ENCODE results near the gene MCTP2. TPM values are rescaled to one million over a fixed set of nuclear protein-coding genes. Genes with fewer than 3 reads are reported as not detected.

The MCTP2 gene
- total and polyA plus RNA-seq, 2 of the 8 experiments (the other 6 are each of a cell fraction or from before 2014, with no cell fraction given), result 3.4 to 4.5 TPM

DNA sequence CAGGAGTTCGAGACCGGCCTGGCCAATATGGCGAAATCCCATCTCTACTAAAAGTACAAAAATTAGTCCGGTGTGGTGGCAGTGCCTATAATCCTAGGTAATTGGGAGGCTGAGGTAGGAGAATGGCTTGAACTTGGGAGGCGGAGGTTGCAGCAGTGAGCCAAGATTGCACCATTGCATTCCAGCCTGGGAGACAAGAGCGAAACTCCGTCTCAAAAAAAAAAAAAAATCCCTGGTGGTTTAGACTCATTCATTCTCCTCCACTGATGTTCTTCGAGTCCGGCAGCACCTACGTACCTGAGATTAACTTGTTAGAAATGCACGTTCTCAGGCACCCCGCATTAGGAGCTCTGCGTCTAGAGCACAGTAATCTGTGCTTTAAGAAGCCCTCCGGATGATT is 3.7 kb downstream of the MCTP2 start:
- CTCF ChIA-PET (ENCODE audit: partially characterized antibody), result no interaction called here
- TF ChIP-seq KDM1A (IDR thresholded peaks at IDR 0.05; ENCODE audit: borderline replicate concordance, low read length), result no peak
- TF ChIP-seq CHD1 (IDR thresholded peaks at IDR 0.05; ENCODE audit: low read depth, low read length), result no peak
- TF ChIP-seq, protein P1, sequence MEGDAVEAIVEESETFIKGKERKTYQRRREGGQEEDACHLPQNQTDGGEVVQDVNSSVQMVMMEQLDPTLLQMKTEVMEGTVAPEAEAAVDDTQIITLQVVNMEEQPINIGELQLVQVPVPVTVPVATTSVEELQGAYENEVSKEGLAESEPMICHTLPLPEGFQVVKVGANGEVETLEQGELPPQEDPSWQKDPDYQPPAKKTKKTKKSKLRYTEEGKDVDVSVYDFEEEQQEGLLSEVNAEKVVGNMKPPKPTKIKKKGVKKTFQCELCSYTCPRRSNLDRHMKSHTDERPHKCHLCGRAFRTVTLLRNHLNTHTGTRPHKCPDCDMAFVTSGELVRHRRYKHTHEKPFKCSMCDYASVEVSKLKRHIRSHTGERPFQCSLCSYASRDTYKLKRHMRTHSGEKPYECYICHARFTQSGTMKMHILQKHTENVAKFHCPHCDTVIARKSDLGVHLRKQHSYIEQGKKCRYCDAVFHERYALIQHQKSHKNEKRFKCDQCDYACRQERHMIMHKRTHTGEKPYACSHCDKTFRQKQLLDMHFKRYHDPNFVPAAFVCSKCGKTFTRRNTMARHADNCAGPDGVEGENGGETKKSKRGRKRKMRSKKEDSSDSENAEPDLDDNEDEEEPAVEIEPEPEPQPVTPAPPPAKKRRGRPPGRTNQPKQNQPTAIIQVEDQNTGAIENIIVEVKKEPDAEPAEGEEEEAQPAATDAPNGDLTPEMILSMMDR (IDR thresholded peaks at IDR 0.05; ENCODE audit: control extremely low read depth in 1 of 3, insufficient read depth in 1 of 3, low read depth in 1 of 3, low read length in 3 of 3), result no peak
- TF ChIP-seq SP1 (IDR thresholded peaks at IDR 0.05; ENCODE audit: low read depth, low read length), result no peak
- no peak for TF ChIP-seq SP2 (IDR thresholded peaks at IDR 0.05; ENCODE audit: low read length)
- no peak for TF ChIP-seq GTF2F1 (IDR thresholded peaks at IDR 0.05; ENCODE audit: borderline replicate concordance, low read depth, low read length)
- TF ChIP-seq, protein P2, sequence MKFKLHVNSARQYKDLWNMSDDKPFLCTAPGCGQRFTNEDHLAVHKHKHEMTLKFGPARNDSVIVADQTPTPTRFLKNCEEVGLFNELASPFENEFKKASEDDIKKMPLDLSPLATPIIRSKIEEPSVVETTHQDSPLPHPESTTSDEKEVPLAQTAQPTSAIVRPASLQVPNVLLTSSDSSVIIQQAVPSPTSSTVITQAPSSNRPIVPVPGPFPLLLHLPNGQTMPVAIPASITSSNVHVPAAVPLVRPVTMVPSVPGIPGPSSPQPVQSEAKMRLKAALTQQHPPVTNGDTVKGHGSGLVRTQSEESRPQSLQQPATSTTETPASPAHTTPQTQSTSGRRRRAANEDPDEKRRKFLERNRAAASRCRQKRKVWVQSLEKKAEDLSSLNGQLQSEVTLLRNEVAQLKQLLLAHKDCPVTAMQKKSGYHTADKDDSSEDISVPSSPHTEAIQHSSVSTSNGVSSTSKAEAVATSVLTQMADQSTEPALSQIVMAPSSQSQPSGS (IDR thresholded peaks at IDR 0.05; ENCODE audit: low read length), result no peak
- TF ChIP-seq, protein P3, sequence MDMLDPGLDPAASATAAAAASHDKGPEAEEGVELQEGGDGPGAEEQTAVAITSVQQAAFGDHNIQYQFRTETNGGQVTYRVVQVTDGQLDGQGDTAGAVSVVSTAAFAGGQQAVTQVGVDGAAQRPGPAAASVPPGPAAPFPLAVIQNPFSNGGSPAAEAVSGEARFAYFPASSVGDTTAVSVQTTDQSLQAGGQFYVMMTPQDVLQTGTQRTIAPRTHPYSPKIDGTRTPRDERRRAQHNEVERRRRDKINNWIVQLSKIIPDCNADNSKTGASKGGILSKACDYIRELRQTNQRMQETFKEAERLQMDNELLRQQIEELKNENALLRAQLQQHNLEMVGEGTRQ (IDR thresholded peaks at IDR 0.05; ENCODE audit: low read length), result no peak
- TF ChIP-seq SIRT6 (IDR thresholded peaks at IDR 0.05; ENCODE audit: low read length), result no peak
- no peak for TF ChIP-seq SRF (IDR thresholded peaks at IDR 0.05; ENCODE audit: low read depth, low read length)

More for the DNA sequence above, 3.7 kb downstream of the MCTP2 start:
- no peaks in the 10 kb centered on the region for H3K9me3 ChIP-seq (ENCODE audit: insufficient read depth in 2 of 2, low read depth in 1 of 2, low read length in 1 of 2)
- no peak overlapping the region for H3K4me3 ChIP-seq (ENCODE audit: extremely low read depth in 1 of 4, insufficient read depth in 2 of 4, low read depth in 3 of 4, low read length in 4 of 4)
- H3K79me1 ChIP-seq (ENCODE audit: low read depth, low read length), result no peaks in the 10 kb centered on the region
- H3K27ac ChIP-seq (ENCODE audit: low read depth, low read length), result no peak overlapping the region
- no peak for FAIRE-seq
- 94% methylated on average over 14 of the region's 14 CpGs; no CpG with 5 or more reads in 1 of the 2 experiments for WGBS, 2 experiments (ENCODE audit: extremely low coverage in 1 of 2, insufficient coverage in 1 of 2, insufficient read length in 1 of 2, insufficient replicate concordance in 2 of 2, low coverage in 1 of 2, low lambda C conversion rate in 2 of 2, missing lambda C conversion rate in 1 of 2)
- no peak overlapping the region for H2BK12ac ChIP-seq (ENCODE audit: low read depth, low read length)
- peaks cover 15% of the 10 kb centered on the region for H3K23me2 ChIP-seq (ENCODE audit: low read depth, low read length)
- no peak for DNase-seq (ENCODE audit: low read depth in 1 of 2, low spot score in 2 of 2)
- no peak overlapping the region for H2BK15ac ChIP-seq (ENCODE audit: low read length)
- H3K56ac ChIP-seq (replicated peaks; ENCODE audit: insufficient read length, low read depth, low read length), result no peak overlapping the region
- peaks cover 0 to 11% (median 3%) of the 10 kb centered on the region in 4 experiments; a peak in 5 of 7 replicates for H3K27me3 ChIP-seq (replicated peaks in 1 of 4; ENCODE audit: control insufficient read depth in 3 of 4, extremely low read depth in 1 of 4, insufficient read depth in 3 of 4, low read length in 3 of 4)
- H2BK120ac ChIP-seq (replicated peaks; ENCODE audit: low read depth, low read length), result no peak overlapping the region
- no peaks in the 10 kb centered on the region for H3K36me3 ChIP-seq (ENCODE audit: control insufficient read depth in 2 of 4, insufficient read depth in 4 of 4, low read length in 3 of 4)
- no peak overlapping the region for H3K14ac ChIP-seq (ENCODE audit: insufficient read length)
- H3K4ac ChIP-seq (replicated peaks; ENCODE audit: insufficient read length, low read depth, low read length), result no peak overlapping the region
- no peak overlapping the region for H2BK20ac ChIP-seq (ENCODE audit: low read length)
- H3K79me2 ChIP-seq (ENCODE audit: control insufficient read depth in 1 of 2, insufficient read depth in 2 of 2, low read length in 2 of 2), result no peaks in the 10 kb centered on the region
- H4K20me1 ChIP-seq (replicated peaks in 1 of 2; ENCODE audit: control insufficient read depth in 1 of 2, insufficient read depth in 2 of 2, low read length in 2 of 2), result no peaks in the 10 kb centered on the region
- no peak overlapping the region for H3K9ac ChIP-seq (replicated peaks in 1 of 4; ENCODE audit: extremely low read depth in 1 of 4, low read depth in 3 of 4, low read length in 3 of 4)
- no peak overlapping the region for H4K91ac ChIP-seq (replicated peaks; ENCODE audit: insufficient read length, low read length)
- no peak overlapping the region for H2AK5ac ChIP-seq (ENCODE audit: low read depth, low read length)
- no peak overlapping the region for H3K4me2 ChIP-seq (ENCODE audit: insufficient read depth in 1 of 2, low read depth in 2 of 2, low read length in 2 of 2)
- no peak overlapping the region for H2BK5ac ChIP-seq (ENCODE audit: low read depth, low read length)
- H4K8ac ChIP-seq (ENCODE audit: extremely low read depth, insufficient read depth, low read length), result no peak overlapping the region
- no peak overlapping the region for H4K5ac ChIP-seq (ENCODE audit: insufficient read length, low read depth, low read length)
- no peak overlapping the region for H2AFZ ChIP-seq (ENCODE audit: low read length)
- POLR2A ChIA-PET (ENCODE audit: partially characterized antibody), result no interaction called here
- no peak overlapping the region for H3K18ac ChIP-seq (ENCODE audit: extremely low read depth, low read length)
- no peak overlapping the region for H3K23ac ChIP-seq (ENCODE audit: insufficient read length)
- H3K4me1 ChIP-seq (replicated peaks in 1 of 4; ENCODE audit: control insufficient read depth in 3 of 4, insufficient read depth in 4 of 4, low read length in 3 of 4), result peaks cover 0 to 5% (median 0%) of the 10 kb centered on the region in 4 experiments; a peak in 3 of 7 replicates
